Thymus (tissue), 11 donors: ENCODE measurements around the gene RAPGEF3. TPM values are rescaled to one million over a fixed set of nuclear protein-coding genes. Genes with fewer than 3 reads are reported as not detected.
A peak's percentile ranks its signal among the peaks of the same experiment; 100 is the strongest.

ENCODE experiments used
- DNase-seq, 9 donors: peaks; one replicate each; pipeline ENCODE4 v3.0.0-alpha.2; 2013; ENCODE audit warnings: low spot score in 9 of 9, low read depth in 6 of 9, missing footprints in 1 of 9
- H3K27ac ChIP-seq, 2 donors: one replicate each; pipeline ENCODE4 v1.5.1; 2013; ENCODE audit warnings: control low read depth in 1 of 2, low read depth in 1 of 2, low read length in 1 of 2, mild to moderate bottlenecking in 1 of 2, moderate library complexity in 1 of 2
- H3K27me3 ChIP-seq, 2 donors: one replicate each; pipeline ENCODE4 v1.5.1; 2013; ENCODE audit warnings: low read length in 1 of 2; ENCODE audit not compliant: control insufficient read depth in 2 of 2, insufficient read depth in 1 of 2
- H3K36me3 ChIP-seq, 2 donors: one replicate each; pipeline ENCODE4 v1.5.1; 2013; ENCODE audit warnings: low read length in 1 of 2, mild to moderate bottlenecking in 1 of 2, moderate library complexity in 1 of 2; ENCODE audit not compliant: control insufficient read depth in 2 of 2, insufficient read depth in 2 of 2
- H3K4me1 ChIP-seq, 2 donors: one replicate each; pipeline ENCODE4 v1.5.1; 2013; ENCODE audit warnings: low read length in 2 of 2; ENCODE audit not compliant: control insufficient read depth in 2 of 2, insufficient read depth in 2 of 2
- H3K4me3 ChIP-seq, 2 donors: one replicate each; pipeline ENCODE4 v1.5.1; 2013; ENCODE audit warnings: low read length in 2 of 2, control low read depth in 1 of 2, mild to moderate bottlenecking in 1 of 2
- H3K9me3 ChIP-seq, 2 donors: one replicate each; pipeline ENCODE4 v1.5.1; 2013; ENCODE audit warnings: low read length in 1 of 2, mild to moderate bottlenecking in 1 of 2; ENCODE audit not compliant: control insufficient read depth in 2 of 2, insufficient read depth in 1 of 2
- WGBS: extraction: QIAGEN DNeasy Blood & Tissue Kit; methylation state at CpG from one replicate; pipeline ENCODE4 v1.1.7; 2013; 5-methylcytosine and 5-hydroxymethylcytosine counted together
- polyA plus RNA-seq: library from polyadenylated mRNA; stranded (reverse); fragments of 200-250 nt; gene quantifications from one replicate; pipeline ENCODE4 v1.2.3, GENCODE V29; 2013
- total RNA-seq: library from RNA; stranded (reverse); fragments of 120-200 nt; gene quantifications from one replicate; pipeline ENCODE4 v1.2.4, GENCODE V29; 2013
- donor health status: healthy.

Gene RAPGEF3
- total and polyA plus RNA-seq, 2 donors: 1.6 to 20.9 TPM

DNA sequence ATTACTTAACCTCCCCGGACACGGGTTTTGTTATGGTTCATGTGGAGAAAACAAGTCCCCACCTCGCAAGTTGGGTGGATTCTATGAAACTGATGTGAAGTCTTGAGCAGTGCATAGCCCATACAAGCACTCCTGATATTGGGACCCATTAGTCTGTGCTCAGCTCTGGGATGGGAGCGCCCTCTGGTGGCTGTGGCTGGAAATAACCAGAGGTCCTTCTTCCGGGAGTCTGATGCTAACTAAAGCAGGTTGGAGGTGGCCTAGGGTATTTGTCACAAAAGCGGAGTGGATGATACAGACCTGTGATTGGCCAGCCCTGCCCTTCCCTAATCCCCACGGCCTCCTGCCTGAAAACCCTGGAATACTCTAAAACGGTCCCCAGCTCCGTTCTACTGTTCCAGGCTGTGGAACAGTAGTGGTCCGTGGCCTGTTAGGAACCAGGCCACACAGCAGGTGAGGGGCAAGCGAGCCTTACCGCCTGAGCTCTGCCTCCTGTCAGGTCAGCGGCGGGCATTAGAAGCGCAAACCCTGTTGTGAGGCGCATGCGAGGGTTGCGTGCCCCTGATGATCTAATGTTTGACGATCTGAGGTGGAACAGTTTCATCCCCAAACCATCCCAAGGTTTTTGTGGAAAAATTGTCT lies 20.7 kb upstream of the RAPGEF3 start:
- no peaks in the 10 kb centered on the region for H3K27me3 ChIP-seq
- DNase-seq: peak; percentile 70 to 96 (median 90)
- H3K9me3 ChIP-seq: no peaks in the 10 kb centered on the region
- peak overlapping the region in 1 of 2 donors; percentile 13 for H3K27ac ChIP-seq
- WGBS: 56% methylated on average over 19 of the region's 19 CpGs
- peaks cover 32 to 33% of the 10 kb centered on the region in 2 donors for H3K36me3 ChIP-seq
- H3K4me3 ChIP-seq: no peak overlapping the region
- H3K4me1 ChIP-seq: peaks cover 10 to 52% of the 10 kb centered on the region in 2 donors

- WGBS: 87% methylated on average over 14 of the region's 14 CpGs
- no peak overlapping the region for H3K27ac ChIP-seq
- no peak overlapping the region for H3K4me3 ChIP-seq
- no peaks in the 10 kb centered on the region for H3K9me3 ChIP-seq
- H3K27me3 ChIP-seq: peaks cover 0 to 1% of the 10 kb centered on the region in 2 donors
- peaks cover 14 to 55% of the 10 kb centered on the region in 2 donors for H3K4me1 ChIP-seq
- H3K36me3 ChIP-seq: peaks cover 26 to 28% of the 10 kb centered on the region in 2 donors
- no peak for DNase-seq
Measured at GRCh38 chr12:47778881-47779280, 20.2 kb upstream of the RAPGEF3 start.

GRCh38 chr12:47777741-47778558 lies 19.3 kb upstream of the RAPGEF3 start:
- Histone ChIP-seq H3K27ac (no peak overlapping the region), H3K27me3 (peaks cover 0 to 4% of the 10 kb centered on the region in 2 donors), H3K4me3 (no peak overlapping the region), H3K9me3 (no peaks in the 10 kb centered on the region), H3K36me3 (peaks cover 17 to 19% of the 10 kb centered on the region in 2 donors), H3K4me1 (peaks cover 17 to 59% of the 10 kb centered on the region in 2 donors)
- no peak for DNase-seq
- WGBS: 47% methylated on average over 9 of the region's 9 CpGs

GRCh38 chr12:47777151-47777550 lies 18.5 kb upstream of the RAPGEF3 start:
- Histone ChIP-seq H3K4me3 (no peak overlapping the region), H3K27me3 (peaks cover 0 to 9% of the 10 kb centered on the region in 2 donors), H3K27ac (no peak overlapping the region), H3K4me1 (peaks cover 23 to 66% of the 10 kb centered on the region in 2 donors), H3K36me3 (peaks cover 9 to 11% of the 10 kb centered on the region in 2 donors), H3K9me3 (no peaks in the 10 kb centered on the region)
- no peak for DNase-seq
- 62% methylated on average over 1 of the region's 1 CpG for WGBS

DNA sequence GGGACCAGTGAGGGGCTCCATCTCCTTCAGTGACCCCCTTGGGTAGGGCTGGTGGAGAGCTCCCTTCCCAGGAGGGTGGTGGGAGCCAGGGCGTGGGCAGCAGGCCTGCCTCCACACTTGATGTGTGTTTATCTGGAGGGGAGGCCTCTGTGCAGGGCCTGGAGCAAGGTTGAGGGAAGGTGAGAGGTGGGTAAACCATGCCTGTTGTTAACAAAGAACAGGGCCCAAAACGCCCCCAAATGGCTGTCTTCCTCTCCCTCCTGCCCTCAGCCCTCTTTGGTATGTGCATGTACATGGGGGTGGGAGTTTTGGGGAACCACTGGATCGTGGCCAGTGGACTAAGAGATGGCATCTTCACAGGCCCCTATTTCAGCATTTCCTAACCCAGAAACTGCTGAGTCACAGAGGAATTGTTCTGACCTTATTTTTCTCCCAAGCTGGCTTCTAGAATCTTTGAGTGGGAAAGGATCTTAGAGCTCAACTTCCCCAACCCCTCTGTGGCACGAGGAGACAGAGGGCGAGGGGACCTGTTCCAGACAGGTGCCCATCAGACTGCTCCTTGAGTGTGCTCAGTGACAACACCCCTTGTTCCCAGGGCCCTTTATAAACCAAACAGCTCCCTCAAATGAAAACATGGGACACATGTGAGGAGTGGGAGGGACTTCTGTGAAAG lies 17.9 kb upstream of the RAPGEF3 start:
- Histone ChIP-seq H3K36me3 (peaks cover 4 to 5% of the 10 kb centered on the region in 2 donors), H3K9me3 (no peaks in the 10 kb centered on the region), H3K27ac (no peak overlapping the region), H3K4me3 (no peak overlapping the region), H3K27me3 (peaks cover 0 to 11% of the 10 kb centered on the region in 2 donors), H3K4me1 (peaks cover 24 to 67% of the 10 kb centered on the region in 2 donors)
- 59% methylated on average over 5 of the region's 5 CpGs for WGBS
- DNase-seq: no peak

GRCh38 chr12:47775100-47775911 lies 16.6 kb upstream of the RAPGEF3 start:
- Histone ChIP-seq H3K36me3 (peaks cover 0 to 3% of the 10 kb centered on the region in 2 donors), H3K4me1 (peaks cover 24 to 67% of the 10 kb centered on the region in 2 donors), H3K27ac (no peak overlapping the region), H3K27me3 (peaks cover 0 to 11% of the 10 kb centered on the region in 2 donors), H3K4me3 (no peak overlapping the region), H3K9me3 (no peaks in the 10 kb centered on the region)
- DNase-seq: peak in 1 of 9 donors; percentile 56
- 61% methylated on average over 10 of the region's 10 CpGs for WGBS

DNA sequence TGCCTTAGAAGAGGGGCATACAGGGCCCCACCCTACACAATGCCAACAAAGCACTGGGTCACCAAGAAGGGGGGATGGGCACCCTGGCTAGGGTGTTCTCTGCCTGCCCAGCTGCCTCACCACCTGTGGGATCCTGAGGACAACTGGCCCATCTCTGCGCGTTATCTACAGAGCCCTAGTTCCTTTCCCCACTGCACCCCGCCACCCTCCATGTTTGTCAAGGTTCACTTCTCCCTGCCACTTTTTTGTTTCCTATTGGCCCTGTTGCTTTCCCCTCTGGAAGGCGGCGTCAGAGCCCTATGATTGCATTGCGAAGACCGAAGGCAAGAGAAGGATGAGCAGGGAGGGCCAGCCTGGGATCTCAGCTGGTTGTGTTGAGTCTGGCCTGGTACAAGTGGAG lies 16.0 kb upstream of the RAPGEF3 start:
- Histone ChIP-seq H3K4me3 (no peak overlapping the region), H3K27me3 (peaks cover 0 to 11% of the 10 kb centered on the region in 2 donors), H3K4me1 (peaks cover 24 to 63% of the 10 kb centered on the region in 2 donors), H3K36me3 (no peaks in the 10 kb centered on the region), H3K9me3 (no peaks in the 10 kb centered on the region), H3K27ac (no peak overlapping the region)
- WGBS: 97% methylated on average over 7 of the region's 7 CpGs
- DNase-seq: no peak

GRCh38 chr12:47773858-47774580 lies 15.3 kb upstream of the RAPGEF3 start:
- H3K4me1 ChIP-seq: peaks cover 24 to 58% of the 10 kb centered on the region in 2 donors
- peak overlapping the region; percentile 44 to 87 for H3K4me3 ChIP-seq
- peaks cover 0 to 11% of the 10 kb centered on the region in 2 donors for H3K27me3 ChIP-seq
- no peak overlapping the region for H3K27ac ChIP-seq
- WGBS: 75% methylated on average over 14 of the region's 14 CpGs
- H3K9me3 ChIP-seq: no peaks in the 10 kb centered on the region
- H3K36me3 ChIP-seq: no peaks in the 10 kb centered on the region
- DNase-seq: no peak
